Suprapubic skin (tissue), 3 donors: ENCODE measurements around the gene RBKS.

Experiments
- CTCF ChIP-seq, 2 donors: fragments of 200-600 bp in 1 of 2; fragments of 450-650 bp in 1 of 2; sonication (generic) in 1 of 2; IDR thresholded peaks; one replicate each; pipeline ENCODE4 v1.5.1; 2016 to 2019; ENCODE audit warnings: antibody characterized with exemption in 2 of 2, mild to moderate bottlenecking in 1 of 2, moderate library complexity in 1 of 2
- POLR2AphosphoS5 ChIP-seq, 3 donors: sonication (generic); formaldehyde crosslinking; IDR thresholded peaks; one replicate each; pipeline ENCODE4 v1.6.1; 2017; ENCODE audit warnings: antibody characterized with exemption in 3 of 3

GRCh38 chr2:27843992-27844391 is 46.2 kb downstream of the RBKS start:
- TF ChIP-seq CTCF (IDR thresholded peaks at IDR 0.05) (no peak), POLR2AphosphoS5 (IDR thresholded peaks at IDR 0.05) (no peak)
